ENCODE measurements around the gene TRAF3.

TRAF3 gene

GRCh38 chr14:102867826-102868580 lies 90.8 kb downstream of the TRAF3 start:
- TF ChIP-seq, protein P1, sequence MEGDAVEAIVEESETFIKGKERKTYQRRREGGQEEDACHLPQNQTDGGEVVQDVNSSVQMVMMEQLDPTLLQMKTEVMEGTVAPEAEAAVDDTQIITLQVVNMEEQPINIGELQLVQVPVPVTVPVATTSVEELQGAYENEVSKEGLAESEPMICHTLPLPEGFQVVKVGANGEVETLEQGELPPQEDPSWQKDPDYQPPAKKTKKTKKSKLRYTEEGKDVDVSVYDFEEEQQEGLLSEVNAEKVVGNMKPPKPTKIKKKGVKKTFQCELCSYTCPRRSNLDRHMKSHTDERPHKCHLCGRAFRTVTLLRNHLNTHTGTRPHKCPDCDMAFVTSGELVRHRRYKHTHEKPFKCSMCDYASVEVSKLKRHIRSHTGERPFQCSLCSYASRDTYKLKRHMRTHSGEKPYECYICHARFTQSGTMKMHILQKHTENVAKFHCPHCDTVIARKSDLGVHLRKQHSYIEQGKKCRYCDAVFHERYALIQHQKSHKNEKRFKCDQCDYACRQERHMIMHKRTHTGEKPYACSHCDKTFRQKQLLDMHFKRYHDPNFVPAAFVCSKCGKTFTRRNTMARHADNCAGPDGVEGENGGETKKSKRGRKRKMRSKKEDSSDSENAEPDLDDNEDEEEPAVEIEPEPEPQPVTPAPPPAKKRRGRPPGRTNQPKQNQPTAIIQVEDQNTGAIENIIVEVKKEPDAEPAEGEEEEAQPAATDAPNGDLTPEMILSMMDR (conservative IDR thresholded peaks at IDR 0.05; ENCODE audit: low read depth, low read length): no peak
- DNase-seq (ENCODE audit: low read depth): no peak
- H3K4me3 ChIP-seq (ENCODE audit: low read length): no peak overlapping the region

GRCh38 chr14:102868956-102869547 lies 91.8 kb downstream of the TRAF3 start:
- no peak for DNase-seq (ENCODE audit: low read depth)
- no peak overlapping the region for H3K4me3 ChIP-seq (ENCODE audit: low read length)
- TF ChIP-seq, protein P1 (conservative IDR thresholded peaks at IDR 0.05; ENCODE audit: low read depth, low read length): no peak

GRCh38 chr14:102870246-102870645 lies 93.0 kb downstream of the TRAF3 start:
- no peak for DNase-seq (ENCODE audit: low read depth)
- H3K4me3 ChIP-seq (ENCODE audit: low read length): no peak overlapping the region
- TF ChIP-seq, protein P1 (conservative IDR thresholded peaks at IDR 0.05; ENCODE audit: low read depth, low read length): no peak

GRCh38 chr14:102870994-102871831 lies 94.0 kb downstream of the TRAF3 start:
- DNase-seq (ENCODE audit: low read depth): no peak
- no peak overlapping the region for H3K4me3 ChIP-seq (ENCODE audit: low read length)
- TF ChIP-seq, protein P1 (conservative IDR thresholded peaks at IDR 0.05; ENCODE audit: low read depth, low read length): no peak

DNA sequence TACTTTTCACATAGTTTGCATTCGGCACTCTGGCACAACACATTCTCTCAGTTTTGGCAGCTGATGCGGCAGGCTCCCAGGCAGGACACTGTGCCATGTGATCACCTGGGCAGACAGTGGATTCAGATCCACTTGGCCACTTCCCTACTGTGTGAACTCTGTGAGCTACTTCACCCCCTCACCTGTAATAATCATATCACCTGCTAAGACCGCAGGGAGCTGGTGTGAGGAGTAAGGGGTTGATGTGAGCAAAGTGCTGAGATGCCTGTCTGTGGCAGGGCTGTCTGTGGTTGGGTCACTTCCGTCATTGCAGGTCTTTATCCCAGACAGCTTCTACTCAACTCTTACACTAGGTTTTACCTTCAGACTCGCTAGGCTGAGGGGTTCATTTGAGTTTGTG lies 94.8 kb downstream of the TRAF3 start:
- DNase-seq (ENCODE audit: low read depth): no peak
- TF ChIP-seq, protein P1 (conservative IDR thresholded peaks at IDR 0.05; ENCODE audit: low read depth, low read length): no peak
- H3K4me3 ChIP-seq (ENCODE audit: low read length): no peak overlapping the region

DNA sequence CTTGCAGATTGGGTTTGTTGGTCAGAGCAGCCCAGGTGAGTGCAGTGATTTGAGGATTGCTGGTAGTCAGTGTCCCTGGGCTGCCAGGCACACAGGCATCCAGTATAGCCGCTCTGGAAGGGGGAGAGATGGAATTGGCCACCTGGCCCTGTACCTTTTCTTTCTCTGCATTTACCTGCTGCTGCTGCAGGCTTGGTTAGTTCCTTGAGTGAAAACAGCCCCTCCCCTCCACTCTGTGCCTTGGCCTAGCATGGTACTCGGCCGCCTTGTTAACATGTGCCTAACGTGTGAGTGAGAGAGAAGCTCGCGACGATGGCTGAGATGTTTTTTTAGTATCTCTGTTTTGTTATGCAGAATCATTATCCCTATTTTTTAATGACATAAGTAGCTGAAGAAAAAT lies 95.9 kb downstream of the TRAF3 start:
- DNase-seq (ENCODE audit: low read depth): no peak
- TF ChIP-seq, protein P1 (conservative IDR thresholded peaks at IDR 0.05; ENCODE audit: low read depth, low read length): no peak
- H3K4me3 ChIP-seq (ENCODE audit: low read length): no peak overlapping the region

Measured in retinal pigment epithelial cell (primary cell).